HEK293T (cell line): Measurements from ENCODE around the gene EPB41L4B.

Experiments used
- CTCF ChIA-PET: fragments of 350-600 bp; formaldehyde crosslinking; extraction: SDS; loops from one replicate; lab custom pipeline; 2021; ENCODE audit warnings: antibody characterized with exemption, inconsistent platforms; lab: Yijun Ruan, JAX
- POLR2A ChIA-PET: fragments of 350-600 bp; formaldehyde crosslinking; extraction: SDS; loops from one replicate; lab custom pipeline; 2020; ENCODE audit warnings: antibody characterized with exemption, inconsistent platforms; lab: Yijun Ruan, JAX
- DNase-seq: peaks from one replicate; pipeline ENCODE4 v3.0.0; 2012; ENCODE audit warnings: mixed read lengths; ENCODE audit errors: extremely low spot score
- ARNT ChIP-seq: fragments of 450-650 bp; IDR thresholded peaks from 2 replicates; pipeline ENCODE4 v1.6.1; 2017; ENCODE audit warnings: mild to moderate bottlenecking
- BHLHE40 ChIP-seq: fragments of 450-650 bp; IDR thresholded peaks from 2 replicates; pipeline ENCODE4 v1.6.1; 2016; ENCODE audit warnings: mild to moderate bottlenecking, moderate library complexity, borderline replicate concordance
- CTBP1 ChIP-seq: fragments of 450-650 bp; IDR thresholded peaks from 2 replicates; pipeline ENCODE4 v1.6.1; 2016; ENCODE audit warnings: borderline replicate concordance
- ELF4 ChIP-seq: fragments of 450-650 bp; IDR thresholded peaks from 2 replicates; pipeline ENCODE4 v1.6.1; 2017; ENCODE audit warnings: antibody characterized with exemption
- FOXA1 ChIP-seq: fragments of 450-650 bp; IDR thresholded peaks from 2 replicates; pipeline ENCODE4 v1.6.1; 2016; ENCODE audit warnings: mild to moderate bottlenecking
- FOXK2 ChIP-seq: fragments of 450-650 bp; IDR thresholded peaks from 2 replicates; pipeline ENCODE4 v1.6.1; 2016; ENCODE audit warnings: mild to moderate bottlenecking
- FOXM1 ChIP-seq: fragments of 450-650 bp; IDR thresholded peaks from 2 replicates; pipeline ENCODE4 v1.6.1; 2017; ENCODE audit warnings: mild to moderate bottlenecking, borderline replicate concordance
- HDGF ChIP-seq: fragments of 450-650 bp; IDR thresholded peaks from 2 replicates; pipeline ENCODE4 v1.6.1; 2017; ENCODE audit warnings: antibody characterized with exemption, borderline replicate concordance
- L3MBTL2 ChIP-seq: fragments of 450-650 bp; conservative IDR thresholded peaks from 2 replicates; pipeline ENCODE4 v1.6.1; 2016; ENCODE audit warnings: mild to moderate bottlenecking
- LEF1 ChIP-seq: fragments of 450-650 bp; IDR thresholded peaks from 2 replicates; pipeline ENCODE4 v1.6.1; 2017; ENCODE audit warnings: mild to moderate bottlenecking, borderline replicate concordance
- NFRKB ChIP-seq: fragments of 450-650 bp; IDR thresholded peaks from 2 replicates; pipeline ENCODE4 v1.6.1; 2016; ENCODE audit warnings: mild to moderate bottlenecking, moderate library complexity
- PKNOX1 ChIP-seq: fragments of 450-650 bp; IDR thresholded peaks from 2 replicates; pipeline ENCODE4 v1.6.1; 2016
- SP1 ChIP-seq: fragments of 450-650 bp; IDR thresholded peaks from 2 replicates; pipeline ENCODE4 v1.6.1; 2017
- SUZ12 ChIP-seq: fragments of 450-650 bp; IDR thresholded peaks from 2 replicates; pipeline ENCODE4 v1.6.1; 2016; ENCODE audit warnings: mild to moderate bottlenecking
- TARDBP ChIP-seq: fragments of 450-650 bp; IDR thresholded peaks from 2 replicates; pipeline ENCODE4 v1.6.1; 2016
- ZNF384 ChIP-seq: fragments of 450-650 bp; IDR thresholded peaks from 2 replicates; pipeline ENCODE4 v1.6.1; 2016

Gene EPB41L4B

DNA sequence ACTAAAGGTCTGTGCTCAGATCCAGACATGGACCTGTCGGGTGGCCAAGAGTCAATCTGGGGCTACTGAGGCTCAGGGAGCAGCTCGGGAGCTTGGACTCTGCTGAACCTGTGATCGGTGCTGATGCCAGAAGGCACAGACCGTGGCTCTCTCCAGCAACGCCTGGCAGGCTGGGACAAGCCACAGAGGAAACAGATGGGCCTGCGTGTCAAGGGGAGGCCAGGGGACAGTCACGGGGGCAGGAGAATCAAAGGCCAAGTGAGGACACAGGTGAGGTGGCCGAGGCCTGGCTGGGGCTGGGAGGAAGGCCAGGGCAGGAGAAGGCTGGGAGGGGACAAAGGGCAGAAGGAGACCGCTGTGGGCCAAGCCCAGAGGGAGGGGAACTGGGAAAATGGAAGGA is 43.4 kb downstream of the EPB41L4B start:
- DNase-seq = no peak
- CTCF ChIA-PET = no interaction called here
- TF ChIP-seq FOXA1 (no peak), FOXK2 (no peak), TARDBP (no peak), PKNOX1 (no peak), ELF4 (no peak), L3MBTL2 (no peak), FOXM1 (no peak), NFRKB (no peak), SUZ12 (no peak), HDGF (no peak), LEF1 (no peak), CTBP1 (no peak), BHLHE40 (no peak), SP1 (no peak), ZNF384 (no peak), ARNT (no peak)
- POLR2A ChIA-PET = no interaction called here

GRCh38 chr9:109276469-109277440 is 44.1 kb downstream of the EPB41L4B start:
- CTCF ChIA-PET = no interaction called here
- DNase-seq = no peak
- POLR2A ChIA-PET = no interaction called here
- TF ChIP-seq ARNT (no peak), FOXA1 (no peak), HDGF (no peak), BHLHE40 (no peak), NFRKB (no peak), ELF4 (no peak), LEF1 (no peak), CTBP1 (no peak), TARDBP (no peak), SP1 (no peak), FOXM1 (no peak), FOXK2 (no peak)

DNA sequence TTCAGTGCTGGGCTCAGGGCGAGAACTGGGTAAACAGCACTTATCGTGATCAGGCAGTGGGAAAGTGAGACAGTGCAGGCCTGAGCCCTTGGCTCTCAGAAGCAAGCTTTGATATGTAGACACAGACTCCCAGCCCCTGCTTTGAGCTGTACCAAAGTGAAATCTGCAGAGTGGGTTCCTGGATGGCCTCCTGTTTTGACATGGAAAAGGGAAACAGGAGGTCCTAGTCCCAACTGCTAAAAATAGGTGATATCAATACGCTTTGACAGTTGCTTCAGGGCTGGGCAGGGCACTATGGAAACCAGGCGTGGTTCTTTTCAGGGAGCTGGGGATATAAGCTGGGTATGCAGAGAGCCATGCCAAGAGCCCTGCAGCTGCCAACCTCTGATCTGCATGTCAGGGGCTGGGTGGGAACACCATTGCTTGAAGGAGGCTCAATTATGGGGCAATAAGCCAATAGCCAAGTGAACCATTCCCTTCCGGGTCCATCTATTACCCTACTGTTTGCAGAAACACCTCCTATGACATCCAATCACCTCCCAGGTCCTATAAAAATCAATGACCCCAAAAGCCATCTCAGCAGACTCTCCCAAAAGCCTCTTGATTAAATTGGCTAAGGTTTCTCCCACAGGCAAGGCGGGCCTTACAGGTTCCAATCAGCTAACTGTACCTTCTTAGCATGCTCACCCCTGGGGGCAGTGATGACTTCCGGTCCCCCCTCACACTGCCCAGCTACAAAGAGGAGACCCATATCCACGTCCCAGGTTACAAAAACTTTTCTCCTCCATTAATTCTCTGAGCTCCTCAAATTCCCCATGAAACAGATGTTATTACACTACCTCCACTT is 45.8 kb downstream of the EPB41L4B start:
- TF ChIP-seq FOXM1 (no peak), PKNOX1 (no peak), BHLHE40 (no peak), FOXA1 (no peak), FOXK2 (no peak), NFRKB (no peak), SP1 (no peak), ZNF384 (no peak), SUZ12 (no peak), TARDBP (no peak), ELF4 (no peak), L3MBTL2 (no peak), HDGF (no peak), CTBP1 (no peak), ARNT (no peak), LEF1 (no peak)
- CTCF ChIA-PET = interaction anchor here (0.6 kb wide), 1 partner anchor 1816 kb away, joined by 5 read pairs; no protein-coding TSS in a partner anchor
- POLR2A ChIA-PET = no interaction called here
- no peak for DNase-seq

DNA sequence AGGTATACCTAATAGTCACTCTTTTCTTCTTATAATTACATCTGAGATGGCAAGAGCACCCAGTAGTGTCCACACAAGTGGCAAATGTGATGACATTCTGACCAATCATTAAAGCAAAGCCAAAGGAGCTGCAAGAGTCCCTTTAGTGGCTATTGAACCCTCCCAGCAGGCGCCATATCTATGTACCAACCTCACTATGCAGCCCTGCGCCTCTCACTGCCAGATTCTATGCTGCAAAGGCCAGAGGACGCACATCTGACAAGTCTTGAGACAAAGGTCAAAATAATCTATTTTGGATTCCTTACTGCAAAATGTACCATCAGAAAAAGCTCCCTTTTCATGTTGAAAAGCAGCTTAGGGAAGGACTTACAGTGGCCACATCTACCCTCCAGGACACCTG is 47.0 kb downstream of the EPB41L4B start:
- CTCF ChIA-PET = no interaction called here
- POLR2A ChIA-PET = no interaction called here
- no peak for TF ChIP-seq CTBP1
- no peak for TF ChIP-seq HDGF
- TF ChIP-seq FOXA1 = no peak
- no peak for TF ChIP-seq BHLHE40
- no peak for TF ChIP-seq NFRKB
- no peak for TF ChIP-seq SP1
- TF ChIP-seq PKNOX1 = no peak
- TF ChIP-seq FOXM1 = no peak
- TF ChIP-seq LEF1 = no peak
- no peak for TF ChIP-seq ARNT
- no peak for TF ChIP-seq TARDBP
- no peak for TF ChIP-seq L3MBTL2
- TF ChIP-seq ELF4 = no peak
- TF ChIP-seq FOXK2 = no peak
- TF ChIP-seq ZNF384 = no peak

GRCh38 chr9:109272745-109273144 is 48.1 kb downstream of the EPB41L4B start:
- no peak for TF ChIP-seq NFRKB
- no peak for TF ChIP-seq ZNF384
- TF ChIP-seq LEF1 = no peak
- no peak for TF ChIP-seq SP1
- no peak for TF ChIP-seq SUZ12
- TF ChIP-seq FOXK2 = no peak
- TF ChIP-seq FOXA1 = no peak
- TF ChIP-seq L3MBTL2 = no peak
- TF ChIP-seq BHLHE40 = no peak
- no peak for TF ChIP-seq HDGF
- TF ChIP-seq PKNOX1 = no peak
- TF ChIP-seq CTBP1 = no peak
- TF ChIP-seq TARDBP = no peak
- TF ChIP-seq ELF4 = no peak
- TF ChIP-seq FOXM1 = no peak
- TF ChIP-seq ARNT = no peak
- no peak for DNase-seq
- ChIA-PET POLR2A (no interaction called here), CTCF (interaction anchor here (0.6 kb wide), 1 partner anchor 45 kb away, joined by 7 read pairs; no protein-coding TSS in a partner anchor)

More for the DNA sequence above, 47.0 kb downstream of the EPB41L4B start:
- DNase-seq = no peak
